GM12878 (cell line): ENCODE data around the gene KCNQ1. TPM values are rescaled to one million over a fixed set of nuclear protein-coding genes. Genes with fewer than 3 reads are reported as not detected.

Experiments
- ATAC-seq: fragments of 200-7000 bp; cut with Tn5 transposase; 3 replicates; pipeline ENCODE4 v1.9.1; 2020; ENCODE audit warnings: mild to moderate bottlenecking, moderate library complexity
- BruUV-seq: library from RNA; stranded (reverse); fragments of 400-500 nt; replicated peaks from 2 replicates; lab custom pipeline; 2021; lab: Mats Ljungman, UMichigan
- CTCF ChIA-PET: fragments of 300-600 bp; sonication (Branson Sonifier 250); formaldehyde crosslinking; extraction: SDS; loops from one replicate; lab custom pipeline; 2021; ENCODE audit warnings: inconsistent platforms; lab: Yijun Ruan, JAX
- POLR2A ChIA-PET: fragments of 350-600 bp; formaldehyde crosslinking; extraction: SDS; loops from one replicate; lab custom pipeline; 2021; ENCODE audit warnings: inconsistent platforms; lab: Charles Lee
- RAD21 ChIA-PET: fragments of 300-600 bp; sonication (Branson Sonifier 250); formaldehyde crosslinking; loops from one replicate; lab custom pipeline; 2023; ENCODE audit warnings: antibody characterized with exemption; ENCODE audit not compliant: unreplicated experiment; lab: Charles Lee
- SMC1A ChIA-PET: fragments of 300-600 bp; sonication (Branson Sonifier 250); formaldehyde crosslinking; loops from one replicate; lab custom pipeline; 2023; ENCODE audit not compliant: unreplicated experiment, uncharacterized antibody; lab: Charles Lee
- DNase-seq: peaks from one replicate; pipeline ENCODE4 v3.0.0-alpha.2; 2011; ENCODE audit warnings: low read depth, low spot score
- FAIRE-seq: peaks from 3 replicates; lab custom pipeline; 2011; peaks lifted over from hg19 to GRCh38; lab: Jason Lieb, UNC
- H2AFZ ChIP-seq: 2 replicates; pipeline ENCODE4 v1.6.0; 2011; ENCODE audit warnings: low read depth, low read length, control low read depth; ENCODE audit not compliant: control insufficient read depth
- H3K27ac ChIP-seq: 2 replicates; pipeline ENCODE4 v1.5.1; 2011; ENCODE audit warnings: control low read depth; ENCODE audit not compliant: control insufficient read depth, insufficient read depth
- H3K27me3 ChIP-seq, 2 experiments: replicated peaks in 1 of 2; 2 replicates each; pipeline versions ENCODE4 v1.6.0 to v1.6.1; 2011; ENCODE audit warnings: low read length in 1 of 2; ENCODE audit not compliant: control insufficient read depth in 2 of 2, insufficient read depth in 2 of 2
- H3K36me3 ChIP-seq, 2 experiments: 2 replicates each; pipeline ENCODE4 v1.5.1; 2011; ENCODE audit warnings: low read length in 1 of 2; ENCODE audit not compliant: control insufficient read depth in 2 of 2, insufficient read depth in 2 of 2
- H3K4me1 ChIP-seq: 2 replicates; pipeline ENCODE4 v1.6.1; 2011; ENCODE audit warnings: mild to moderate bottlenecking, low read length, moderate library complexity, mixed read lengths; ENCODE audit not compliant: control insufficient read depth, insufficient read depth
- H3K4me2 ChIP-seq: 2 replicates; pipeline ENCODE4 v1.6.0; 2011; ENCODE audit warnings: control low read depth; ENCODE audit not compliant: control insufficient read depth, insufficient read depth
- H3K4me3 ChIP-seq: fragments of 200-600 bp; sonication (generic); 2 replicates; pipeline ENCODE4 v1.5.1; 2016
- H3K79me2 ChIP-seq: 2 replicates; pipeline ENCODE4 v1.6.0; 2011; ENCODE audit warnings: low read length; ENCODE audit not compliant: control insufficient read depth, insufficient read depth
- H3K9ac ChIP-seq: 2 replicates; pipeline ENCODE4 v1.8.0; 2011; ENCODE audit warnings: low read length, control low read depth, mixed read lengths; ENCODE audit not compliant: control insufficient read depth, insufficient read depth
- H3K9me3 ChIP-seq: replicated peaks from 3 replicates; pipeline ENCODE4 v1.5.1; 2011; ENCODE audit warnings: mild to moderate bottlenecking, low read length; ENCODE audit not compliant: control insufficient read depth, insufficient read depth
- H4K20me1 ChIP-seq: 2 replicates; pipeline ENCODE4 v1.6.0; 2011; ENCODE audit not compliant: control insufficient read depth, insufficient read depth
- BMI1 ChIP-seq: fragments of 450-650 bp; IDR thresholded peaks from 2 replicates; pipeline ENCODE4 v1.6.1; 2016; ENCODE audit warnings: mild to moderate bottlenecking, moderate library complexity, borderline replicate concordance
- FOS ChIP-seq: IDR thresholded peaks from 3 replicates; pipeline ENCODE4 v1.6.1; 2011; ENCODE audit warnings: borderline replicate concordance; ENCODE audit not compliant: insufficient read length; ENCODE audit errors: extremely low read depth
- LARP7 ChIP-seq: fragments of 450-650 bp; IDR thresholded peaks from 2 replicates; pipeline ENCODE4 v1.6.1; 2017; ENCODE audit warnings: mild to moderate bottlenecking
- MTA2 ChIP-seq: fragments of 450-650 bp; IDR thresholded peaks from 2 replicates; pipeline ENCODE4 v1.6.1; 2016; ENCODE audit warnings: low read depth, mild to moderate bottlenecking, moderate library complexity
- MYB ChIP-seq: fragments of 150-350 bp; IDR thresholded peaks from 2 replicates; pipeline ENCODE4 v1.6.1; 2014; ENCODE audit warnings: mild to moderate bottlenecking, low read depth, low read length, borderline replicate concordance
- NRF1 ChIP-seq: conservative IDR thresholded peaks from 2 replicates; pipeline ENCODE4 v1.6.1; 2011; ENCODE audit warnings: mild to moderate bottlenecking, low read depth, low read length, improper control_type of control experiment
- POLR2AphosphoS2 ChIP-seq: IDR thresholded peaks from 2 replicates; pipeline ENCODE4 v1.6.1; 2011; ENCODE audit warnings: low read depth, mild to moderate bottlenecking, low read length, improper control_type of control experiment, moderate library complexity
- RAD21 ChIP-seq: IDR thresholded peaks from 2 replicates; pipeline ENCODE4 v1.6.1; 2011; ENCODE audit warnings: mild to moderate bottlenecking, low read depth, low read length, moderate library complexity; ENCODE audit not compliant: insufficient read depth
- RCOR1 ChIP-seq: conservative IDR thresholded peaks from 2 replicates; pipeline ENCODE4 v1.6.1; 2012; ENCODE audit warnings: low read depth, low read length, improper control_type of control experiment
- TAF1 ChIP-seq: IDR thresholded peaks from 2 replicates; pipeline ENCODE4 v1.6.1; 2011; ENCODE audit warnings: mild to moderate bottlenecking, low read depth, low read length, borderline replicate concordance
- WGBS: methylation state at CpG from one replicate; pipeline ENCODE4 v1.1.6; 2016; ENCODE audit warnings: low lambda C conversion rate; ENCODE audit not compliant: insufficient replicate concordance, insufficient coverage; ENCODE audit errors: missing lambda C conversion rate; 5-methylcytosine and 5-hydroxymethylcytosine counted together
- in situ Hi-C: fragments of 300-500 bp; cut with MboI; formaldehyde crosslinking; loops from 9 replicates; pipeline ENCODE4 v1.14.3; 2018; ENCODE audit warnings: mixed read lengths
- intact Hi-C: fragments of 100-400 bp; cut with micrococcal nuclease; formaldehyde crosslinking; loops from one replicate; pipeline ENCODE4 v1.14.2; 2022; ENCODE audit not compliant: unreplicated experiment
- polyA plus RNA-seq, 11 experiments: library from polyadenylated mRNA; depleted of rRNA in 4 of 11; unstranded in 6 of 11; stranded (reverse) in 5 of 11; fragments of >200 nt; fragmentation: Nextera tagmentation in 4 of 11; fragmentation: Illumina TruSeq in 1 of 11; extraction: Ambion mirVana in 4 of 11; extraction: Trizol in 1 of 11; gene quantifications; 1 replicate in 1 of 11; 2 replicates in 10 of 11; pipeline versions ENCODE4 v1.2.1 to v1.2.3, GENCODE V29; 2011 to 2016; ENCODE audit warnings: inconsistent platforms in 2 of 11, missing spikeins in 2 of 11, low read depth in 1 of 11
- total RNA-seq, 4 experiments: library from RNA; depleted of rRNA in 3 of 4; stranded (reverse); fragments of >200 nt in 3 of 4; fragmentation: Illumina TruSeq in 1 of 4; extraction: Trizol in 1 of 4; gene quantifications; 2 replicates each; pipeline versions ENCODE4 v1.2.1 to v1.2.3, GENCODE V29; 2013 to 2021

Gene KCNQ1
- total and polyA plus RNA-seq, 10 of the 15 experiments (the other 5 are each of a cell fraction or from before 2014, with no cell fraction given): 0.03 to 0.15 (median 0.12) TPM; not detected in 7

DNA sequence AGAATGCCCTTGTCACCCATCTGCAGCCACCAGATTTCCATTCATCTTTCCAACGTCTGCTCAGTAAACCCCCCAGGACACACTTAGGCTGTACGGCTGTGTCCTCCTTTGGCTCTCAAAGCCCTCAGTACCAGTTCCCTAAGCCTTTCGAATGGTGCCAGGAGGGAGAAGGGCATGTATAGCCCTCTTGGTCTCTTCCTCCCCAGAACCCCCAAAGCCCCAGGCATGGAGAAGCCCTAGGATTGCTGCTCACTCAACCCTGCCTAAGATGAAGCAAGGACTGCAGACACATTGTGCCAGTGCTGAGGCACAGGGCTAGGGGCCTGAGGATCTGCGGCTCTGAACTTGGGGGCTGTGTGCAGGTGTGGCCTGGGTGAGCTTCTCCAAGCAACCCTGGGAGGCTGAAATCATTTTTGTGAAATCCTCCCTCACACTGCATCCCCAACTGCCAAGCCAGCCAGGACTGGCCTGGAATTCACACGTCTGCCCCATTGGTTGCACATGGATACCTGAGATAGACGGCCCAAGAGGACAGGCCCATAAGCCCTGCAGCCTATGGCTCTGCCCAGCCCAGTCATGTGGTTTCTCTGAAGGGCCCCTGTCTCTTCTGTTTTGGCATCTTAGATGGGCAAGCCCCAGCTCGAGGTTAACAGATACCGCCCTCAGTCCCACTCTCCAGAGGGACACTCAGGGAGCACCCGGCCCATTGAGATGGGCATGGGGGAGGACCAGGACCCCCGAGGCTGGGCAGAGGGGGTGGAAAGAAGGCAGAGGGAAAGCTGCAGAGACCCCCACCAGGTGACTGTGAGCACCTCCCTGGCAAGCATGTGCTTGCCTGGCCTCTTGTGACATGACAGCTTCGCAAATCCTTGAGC is 221.0 kb downstream of the KCNQ1 start:
- no peaks in the 10 kb centered on the region for H3K4me1 ChIP-seq
- TF ChIP-seq TAF1 (no peak), MTA2 (no peak), FOS (no peak), NRF1 (no peak), POLR2AphosphoS2 (no peak), BMI1 (no peak), RAD21 (no peak), MYB (no peak), RCOR1 (no peak), LARP7 (no peak)
- TF ChIP-seq, all 136 proteins: peak for 0
- CTCF ChIA-PET: interaction anchor here (0.5 kb wide), 1 partner anchor 973 kb away, joined by 3 read pairs; no protein-coding TSS in a partner anchor
- RAD21 ChIA-PET: no interaction called here
- no peaks in the 10 kb centered on the region; a peak in 2 of 4 replicates for H3K36me3 ChIP-seq
- no peak overlapping the region for H3K4me2 ChIP-seq
- in situ Hi-C loops: no loop called here
- POLR2A ChIA-PET: no interaction called here
- no peak overlapping the region for H3K27ac ChIP-seq
- SMC1A ChIA-PET: no interaction called here
- peaks cover 5% of the 10 kb centered on the region; the same call in 2 of the 3 replicates for H3K9me3 ChIP-seq
- ATAC-seq (no peak), DNase-seq (no peak), FAIRE-seq (no peak)
- intact Hi-C loops: no loop called here
- WGBS: 72% methylated on average over 11 of the region's 11 CpGs
- no TSS peak for BruUV-seq
- no peaks in the 10 kb centered on the region for H3K27me3 ChIP-seq
- no peak overlapping the region for H3K4me3 ChIP-seq
- H3K9ac ChIP-seq: no peak overlapping the region
- no peaks in the 10 kb centered on the region for H4K20me1 ChIP-seq
- H3K79me2 ChIP-seq: no peaks in the 10 kb centered on the region; the same call in 1 of the 2 replicates
- no peak overlapping the region for H2AFZ ChIP-seq
